ENCODE data around the gene AACS. TPM values are rescaled to one million over a fixed set of nuclear protein-coding genes. Genes with fewer than 3 reads are reported as not detected.

The AACS gene
- polyA plus RNA-seq, 1 experiment, result 27.5 TPM

DNA sequence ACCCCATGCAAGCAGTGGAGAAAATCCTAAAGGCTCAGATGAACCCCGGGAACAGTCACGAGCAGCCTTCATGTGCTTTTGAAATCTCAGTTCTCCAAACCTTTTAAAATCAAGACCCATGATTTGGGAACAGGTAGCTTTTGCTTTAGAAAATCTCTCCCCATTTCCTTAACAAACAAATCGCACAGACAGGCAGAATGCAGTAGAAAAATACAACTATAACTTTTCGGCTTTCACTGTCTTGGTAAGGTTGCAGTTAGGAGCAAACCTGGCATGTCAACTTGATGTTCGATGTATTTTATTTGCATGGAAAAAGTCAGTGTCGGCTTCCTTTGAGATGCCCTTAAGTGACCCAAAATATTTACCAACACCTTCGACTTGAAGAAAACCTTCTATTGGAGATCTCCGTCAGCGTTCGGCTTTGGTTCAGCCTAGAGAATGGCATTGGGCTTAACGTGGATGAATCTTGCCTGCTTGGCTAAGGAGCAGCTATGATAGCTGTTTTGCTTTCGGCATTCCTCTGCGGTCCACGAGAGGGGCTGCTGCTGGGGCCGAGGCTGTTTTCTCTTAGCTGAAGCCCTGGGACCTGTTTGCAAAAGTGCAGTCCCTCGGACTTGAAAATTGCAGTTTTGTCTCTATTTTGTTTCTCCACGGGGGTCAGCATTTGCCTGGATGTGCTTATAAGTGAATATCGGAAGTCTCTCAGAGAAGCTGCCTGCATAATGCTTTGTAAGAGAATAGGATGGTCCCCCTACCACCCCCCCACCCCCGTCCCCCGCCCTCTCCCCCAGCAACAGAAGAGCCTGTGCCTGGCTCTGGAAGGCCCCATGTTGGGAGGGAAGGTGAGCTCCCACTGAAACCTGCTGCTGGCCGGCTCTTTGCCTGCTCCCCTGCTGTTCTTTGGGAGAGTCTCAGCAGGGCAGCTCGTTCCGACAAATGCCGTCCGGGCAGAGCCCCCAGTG, 122.8 kb downstream of the AACS start:
- ChIA-PET CTCF (interaction anchor here (0.6 to 0.7 kb wide), 2 partner anchors 42 to 940 kb away, joined by 3 read pairs; no protein-coding TSS in a partner anchor), POLR2A (no interaction called here)
- Histone ChIP-seq H3K27me3 (ENCODE audit: control insufficient read depth, insufficient read depth, low read length) (peaks cover 20% of the 10 kb centered on the region), H3K4me3 (ENCODE audit: low read depth, low read length) (no peak overlapping the region), H3K36me3 (ENCODE audit: control insufficient read depth, insufficient read depth, low read length) (no peaks in the 10 kb centered on the region)
- no peak for DNase-seq (ENCODE audit: low read depth)
- TF ChIP-seq, protein P1, sequence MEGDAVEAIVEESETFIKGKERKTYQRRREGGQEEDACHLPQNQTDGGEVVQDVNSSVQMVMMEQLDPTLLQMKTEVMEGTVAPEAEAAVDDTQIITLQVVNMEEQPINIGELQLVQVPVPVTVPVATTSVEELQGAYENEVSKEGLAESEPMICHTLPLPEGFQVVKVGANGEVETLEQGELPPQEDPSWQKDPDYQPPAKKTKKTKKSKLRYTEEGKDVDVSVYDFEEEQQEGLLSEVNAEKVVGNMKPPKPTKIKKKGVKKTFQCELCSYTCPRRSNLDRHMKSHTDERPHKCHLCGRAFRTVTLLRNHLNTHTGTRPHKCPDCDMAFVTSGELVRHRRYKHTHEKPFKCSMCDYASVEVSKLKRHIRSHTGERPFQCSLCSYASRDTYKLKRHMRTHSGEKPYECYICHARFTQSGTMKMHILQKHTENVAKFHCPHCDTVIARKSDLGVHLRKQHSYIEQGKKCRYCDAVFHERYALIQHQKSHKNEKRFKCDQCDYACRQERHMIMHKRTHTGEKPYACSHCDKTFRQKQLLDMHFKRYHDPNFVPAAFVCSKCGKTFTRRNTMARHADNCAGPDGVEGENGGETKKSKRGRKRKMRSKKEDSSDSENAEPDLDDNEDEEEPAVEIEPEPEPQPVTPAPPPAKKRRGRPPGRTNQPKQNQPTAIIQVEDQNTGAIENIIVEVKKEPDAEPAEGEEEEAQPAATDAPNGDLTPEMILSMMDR (IDR thresholded peaks at IDR 0.05; ENCODE audit: insufficient read depth, low read depth, low read length), result no peak

DNA sequence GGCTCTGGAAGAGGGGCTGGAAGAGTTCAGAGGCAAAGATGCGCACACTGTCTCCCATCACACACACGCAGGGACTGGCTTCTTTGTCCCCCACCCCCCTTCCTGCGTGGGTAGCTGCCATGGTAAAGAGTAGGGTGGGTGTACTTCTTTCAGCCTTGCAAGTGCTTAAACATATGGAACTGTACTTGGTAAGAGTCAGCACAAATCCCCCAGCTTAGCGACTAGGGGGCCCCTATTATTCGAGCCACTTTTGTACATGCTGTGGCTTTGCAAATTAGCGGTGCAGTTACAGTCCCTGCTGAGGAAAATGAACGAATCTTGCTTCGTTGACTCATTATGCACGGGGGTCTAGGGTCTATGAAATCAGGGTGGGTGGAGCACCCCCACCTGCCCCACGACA, 123.8 kb downstream of the AACS start:
- DNase-seq (ENCODE audit: low read depth), result no peak
- ChIA-PET POLR2A (no interaction called here), CTCF (no interaction called here)
- TF ChIP-seq, protein P1 (IDR thresholded peaks at IDR 0.05; ENCODE audit: insufficient read depth, low read depth, low read length), result no peak
- H3K27me3 ChIP-seq (ENCODE audit: control insufficient read depth, insufficient read depth, low read length), result peaks cover 20% of the 10 kb centered on the region
- no peaks in the 10 kb centered on the region for H3K36me3 ChIP-seq (ENCODE audit: control insufficient read depth, insufficient read depth, low read length)
- H3K4me3 ChIP-seq (ENCODE audit: low read depth, low read length), result no peak overlapping the region

DNA sequence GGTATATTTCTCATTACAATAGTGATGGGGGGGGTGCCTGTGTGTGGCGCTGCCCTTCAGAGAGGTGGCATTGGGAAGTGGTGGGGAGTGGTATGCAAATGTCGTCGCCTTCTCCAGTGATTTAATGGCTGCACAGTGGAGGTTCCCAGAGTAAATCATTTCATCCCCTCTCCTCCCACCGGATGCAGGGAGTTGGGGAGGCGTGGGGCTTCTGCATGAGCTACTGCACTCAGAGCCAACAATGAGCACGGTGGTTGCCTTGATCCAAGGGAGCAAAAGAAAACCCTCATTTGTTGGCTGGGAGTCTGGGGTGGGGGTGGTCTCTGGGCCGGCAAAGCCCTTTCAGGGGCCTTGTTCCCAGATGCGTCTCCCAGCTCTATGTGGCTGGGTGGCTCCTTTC, 124.3 kb downstream of the AACS start:
- H3K27me3 ChIP-seq (ENCODE audit: control insufficient read depth, insufficient read depth, low read length), result peaks cover 20% of the 10 kb centered on the region
- CTCF ChIA-PET, result no interaction called here
- TF ChIP-seq, protein P1 (IDR thresholded peaks at IDR 0.05; ENCODE audit: insufficient read depth, low read depth, low read length), result no peak
- no peak overlapping the region for H3K4me3 ChIP-seq (ENCODE audit: low read depth, low read length)
- H3K36me3 ChIP-seq (ENCODE audit: control insufficient read depth, insufficient read depth, low read length), result no peaks in the 10 kb centered on the region
- POLR2A ChIA-PET, result no interaction called here
- no peak for DNase-seq (ENCODE audit: low read depth)

DNA sequence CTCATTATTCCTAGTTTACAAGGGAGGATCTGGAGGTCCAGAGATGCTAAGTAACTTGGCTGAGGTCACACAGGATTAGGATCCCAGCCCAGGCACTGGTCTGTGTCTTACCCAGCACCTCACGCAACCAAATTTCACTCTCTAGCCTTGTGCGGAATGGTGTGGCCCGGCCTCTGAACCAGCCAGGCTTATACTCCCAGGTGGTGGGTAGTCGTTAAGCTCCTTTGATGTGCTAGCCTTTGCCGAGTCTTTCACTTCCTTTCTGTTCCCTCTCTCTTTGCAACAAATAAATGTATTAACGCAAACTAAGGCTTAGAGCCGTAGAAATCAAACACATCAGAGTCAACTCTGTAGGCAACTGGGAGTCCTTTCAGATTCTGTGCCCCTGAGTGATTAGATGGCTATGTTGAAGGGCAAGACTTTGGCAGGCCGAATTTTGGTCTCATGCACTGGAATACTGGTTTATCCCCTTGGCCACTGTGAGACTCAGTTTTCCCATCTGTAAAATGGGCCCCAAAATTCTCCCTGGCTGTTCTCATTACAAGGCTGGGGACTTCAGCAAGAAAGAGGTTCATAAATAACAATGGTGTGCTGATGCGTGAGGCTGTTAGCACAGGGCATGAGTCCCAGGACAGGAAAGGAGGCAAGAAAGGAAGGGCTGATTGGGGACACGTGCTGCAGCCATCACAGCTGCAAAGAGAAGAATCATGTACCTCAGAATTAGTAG, 126.3 kb downstream of the AACS start:
- TF ChIP-seq, protein P1 (IDR thresholded peaks at IDR 0.05; ENCODE audit: insufficient read depth, low read depth, low read length), result no peak
- Histone ChIP-seq H3K36me3 (ENCODE audit: control insufficient read depth, insufficient read depth, low read length) (no peaks in the 10 kb centered on the region), H3K27me3 (ENCODE audit: control insufficient read depth, insufficient read depth, low read length) (peaks cover 20% of the 10 kb centered on the region), H3K4me3 (ENCODE audit: low read depth, low read length) (no peak overlapping the region)
- CTCF ChIA-PET, result no interaction called here
- POLR2A ChIA-PET, result no interaction called here
- DNase-seq (ENCODE audit: low read depth), result no peak

DNA sequence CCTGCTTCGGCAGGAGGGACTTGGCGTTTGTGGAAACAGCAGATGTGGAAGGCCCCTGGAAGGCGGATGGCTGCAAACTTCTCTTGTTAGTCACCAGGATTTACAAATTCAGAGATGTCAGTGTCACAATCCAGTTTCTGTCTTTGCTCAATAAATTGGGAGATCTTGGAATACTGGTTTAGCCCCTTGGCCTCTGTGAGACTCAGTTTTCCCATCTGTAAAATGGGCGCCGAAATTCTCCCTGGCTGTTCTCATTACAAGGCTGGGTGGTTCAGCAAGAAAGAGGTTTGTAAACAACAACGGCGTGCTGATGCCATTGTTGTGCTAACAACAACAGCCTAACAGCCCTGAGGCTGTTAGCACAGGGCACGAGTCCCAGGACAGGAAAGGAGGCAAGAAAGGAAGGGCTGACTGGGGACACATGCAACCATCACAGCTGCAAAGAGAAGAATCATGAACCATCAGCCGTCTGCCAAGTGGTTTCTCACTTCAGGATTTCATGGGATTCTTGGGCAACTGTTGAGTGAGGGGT, 127.5 kb downstream of the AACS start:
- Histone ChIP-seq H3K36me3 (ENCODE audit: control insufficient read depth, insufficient read depth, low read length) (no peaks in the 10 kb centered on the region), H3K27me3 (ENCODE audit: control insufficient read depth, insufficient read depth, low read length) (peaks cover 17% of the 10 kb centered on the region), H3K4me3 (ENCODE audit: low read depth, low read length) (no peak overlapping the region)
- CTCF ChIA-PET, result interaction anchor here (1.4 kb wide), 1 partner anchor 9 kb away, joined by 3 read pairs; no protein-coding TSS in a partner anchor
- POLR2A ChIA-PET, result no interaction called here
- TF ChIP-seq, protein P1 (IDR thresholded peaks at IDR 0.05; ENCODE audit: insufficient read depth, low read depth, low read length), result no peak
- no peak for DNase-seq (ENCODE audit: low read depth)

Measured in BJ (cell line).